ENCODE data around the gene GATD1. TPM values are rescaled to one million over a fixed set of nuclear protein-coding genes. Genes with fewer than 3 reads are reported as not detected.

Gene GATD1
- total and polyA plus RNA-seq, 9 of the 15 experiments (the other 6 are each of a cell fraction or from before 2014, with no cell fraction given): 2.8 to 144 (median 36.9) TPM

DNA sequence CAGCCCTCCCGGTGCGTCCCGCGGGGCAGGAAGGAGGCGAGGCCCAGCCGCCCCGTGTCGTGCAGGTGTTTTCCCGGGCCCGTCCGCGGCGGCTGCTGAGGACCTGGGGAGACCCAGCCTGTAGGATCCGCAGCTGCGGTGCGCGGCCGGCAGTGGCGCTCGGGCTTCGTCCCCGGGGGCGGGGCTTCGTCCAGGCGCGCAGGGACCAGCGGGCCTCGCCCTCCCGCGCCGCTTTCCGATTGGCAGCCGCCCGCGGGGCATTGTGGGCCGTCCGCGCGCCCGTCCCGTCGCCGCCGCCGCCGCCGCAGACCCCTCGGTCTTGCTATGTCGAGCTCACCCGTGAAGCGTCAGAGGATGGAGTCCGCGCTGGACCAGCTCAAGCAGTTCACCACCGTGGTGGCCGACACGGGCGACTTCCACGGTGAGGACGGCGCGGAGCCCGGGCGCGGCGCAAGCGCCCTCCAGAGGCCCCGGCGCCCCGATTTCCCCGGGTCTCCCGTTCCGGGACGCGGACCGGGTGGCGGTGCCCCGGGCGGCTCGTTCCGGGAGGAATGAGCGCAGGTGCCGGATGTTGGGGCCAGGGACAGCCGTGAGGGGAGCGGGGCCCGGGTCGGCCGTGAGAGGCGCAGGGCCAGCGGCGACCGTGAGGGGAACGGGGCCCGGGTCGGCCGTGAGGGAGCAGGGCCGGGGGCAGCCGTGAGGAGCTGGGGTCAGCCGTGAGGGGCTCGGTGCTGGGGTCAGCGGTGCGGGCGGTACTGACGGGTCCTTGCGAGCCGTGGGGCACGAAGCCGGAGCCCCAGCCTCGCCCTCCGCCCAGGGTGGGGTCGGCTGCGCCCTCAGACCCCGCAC lies 29.9 kb downstream of the GATD1 start, which contains the start of gene TALDO1 (continued):
- TF ChIP-seq NR0B1 (IDR thresholded peaks at IDR 0.05; ENCODE audit: partially characterized antibody): no peak
- TF ChIP-seq FIP1L1 (IDR thresholded peaks at IDR 0.05; ENCODE audit: low read depth, low read length, poor library complexity, severe bottlenecking): peak; percentile 91
- TF ChIP-seq MEF2D (tag; conservative IDR thresholded peaks at IDR 0.05; ENCODE audit: low read depth): no peak
- no peak for TF ChIP-seq CREB3L1 (IDR thresholded peaks at IDR 0.05; ENCODE audit: borderline replicate concordance, low read depth)
- no peak for TF ChIP-seq FOXA3 (CRISPR knock-in tag; conservative IDR thresholded peaks at IDR 0.05 in 1 of 2, IDR thresholded peaks at IDR 0.05 in 1 of 2)
- TF ChIP-seq SMARCC2 (IDR thresholded peaks at IDR 0.05; ENCODE audit: low read depth): no peak
- TF ChIP-seq, protein P1, sequence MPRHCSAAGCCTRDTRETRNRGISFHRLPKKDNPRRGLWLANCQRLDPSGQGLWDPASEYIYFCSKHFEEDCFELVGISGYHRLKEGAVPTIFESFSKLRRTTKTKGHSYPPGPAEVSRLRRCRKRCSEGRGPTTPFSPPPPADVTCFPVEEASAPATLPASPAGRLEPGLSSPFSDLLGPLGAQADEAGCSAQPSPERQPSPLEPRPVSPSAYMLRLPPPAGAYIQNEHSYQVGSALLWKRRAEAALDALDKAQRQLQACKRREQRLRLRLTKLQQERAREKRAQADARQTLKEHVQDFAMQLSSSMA (CRISPR knock-in tag; IDR thresholded peaks at IDR 0.05): peak; percentile 62; the same call in 1 of the 2 replicates
- TF ChIP-seq DIDO1 (tag; IDR thresholded peaks at IDR 0.05; ENCODE audit: low read depth): no peak
- TF ChIP-seq C11orf30 (IDR thresholded peaks at IDR 0.05; ENCODE audit: low read depth): no peak
- TF ChIP-seq BDP1 (IDR thresholded peaks at IDR 0.05; ENCODE audit: insufficient read depth, insufficient read length): no peak
- TF ChIP-seq HNRNPLL (IDR thresholded peaks at IDR 0.05; ENCODE audit: low read depth, low read length, poor library complexity, severe bottlenecking): peak; percentile 76
- TF ChIP-seq IFI16 (CRISPR knock-in tag; IDR thresholded peaks at IDR 0.05): no peak
- no peak for TF ChIP-seq ZNF280A (IDR thresholded peaks at IDR 0.05; ENCODE audit: low read depth, partially characterized antibody)
- TF ChIP-seq NCOA2 (IDR thresholded peaks at IDR 0.05; ENCODE audit: partially characterized antibody in 2 of 2): no peak
- TF ChIP-seq SPI1 (IDR thresholded peaks at IDR 0.05; ENCODE audit: borderline replicate concordance, low read depth, low read length): no peak
- no peak for TF ChIP-seq BCL6 (CRISPR knock-in tag; IDR thresholded peaks at IDR 0.05)
- TF ChIP-seq, protein P2, sequence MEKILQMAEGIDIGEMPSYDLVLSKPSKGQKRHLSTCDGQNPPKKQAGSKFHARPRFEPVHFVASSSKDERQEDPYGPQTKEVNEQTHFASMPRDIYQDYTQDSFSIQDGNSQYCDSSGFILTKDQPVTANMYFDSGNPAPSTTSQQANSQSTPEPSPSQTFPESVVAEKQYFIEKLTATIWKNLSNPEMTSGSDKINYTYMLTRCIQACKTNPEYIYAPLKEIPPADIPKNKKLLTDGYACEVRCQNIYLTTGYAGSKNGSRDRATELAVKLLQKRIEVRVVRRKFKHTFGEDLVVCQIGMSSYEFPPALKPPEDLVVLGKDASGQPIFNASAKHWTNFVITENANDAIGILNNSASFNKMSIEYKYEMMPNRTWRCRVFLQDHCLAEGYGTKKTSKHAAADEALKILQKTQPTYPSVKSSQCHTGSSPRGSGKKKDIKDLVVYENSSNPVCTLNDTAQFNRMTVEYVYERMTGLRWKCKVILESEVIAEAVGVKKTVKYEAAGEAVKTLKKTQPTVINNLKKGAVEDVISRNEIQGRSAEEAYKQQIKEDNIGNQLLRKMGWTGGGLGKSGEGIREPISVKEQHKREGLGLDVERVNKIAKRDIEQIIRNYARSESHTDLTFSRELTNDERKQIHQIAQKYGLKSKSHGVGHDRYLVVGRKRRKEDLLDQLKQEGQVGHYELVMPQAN (IDR thresholded peaks at IDR 0.05; ENCODE audit: borderline replicate concordance): no peak
- TF ChIP-seq DDX20 (tag; IDR thresholded peaks at IDR 0.05; ENCODE audit: low read depth): no peak
- TF ChIP-seq JUNB (CRISPR knock-in tag; conservative IDR thresholded peaks at IDR 0.05): no peak

All from K562 (cell line).